G401 (cell line): Measurements from ENCODE around the gene SMURF1. TPM values are rescaled to one million over a fixed set of nuclear protein-coding genes. Genes with fewer than 3 reads are reported as not detected.
"Not testable (repeated sequence)": the region's sequence is repeated elsewhere in the genome, so short reads cannot be mapped to it uniquely, and the experiment has no call there.

ENCODE experiments used
- DNase-seq: peaks from one replicate; pipeline ENCODE4 v3.0.0-alpha.2; 2015; ENCODE audit warnings: low spot score
- in situ Hi-C: cut with HindIII; loops from 2 replicates; pipeline ENCODE4 v1.10.0; 2016; ENCODE audit warnings: low sequenced_read_pairs, mixed read lengths
- total RNA-seq: library from RNA; depleted of rRNA; stranded (reverse); fragments of >200 nt; shearing (Covaris generic); gene quantifications from 2 replicates; pipeline ENCODE4 v1.2.3, GENCODE V29; 2014

Gene SMURF1
- total RNA-seq, 1 experiment from 2014 or later, result 23.0 TPM

DNA sequence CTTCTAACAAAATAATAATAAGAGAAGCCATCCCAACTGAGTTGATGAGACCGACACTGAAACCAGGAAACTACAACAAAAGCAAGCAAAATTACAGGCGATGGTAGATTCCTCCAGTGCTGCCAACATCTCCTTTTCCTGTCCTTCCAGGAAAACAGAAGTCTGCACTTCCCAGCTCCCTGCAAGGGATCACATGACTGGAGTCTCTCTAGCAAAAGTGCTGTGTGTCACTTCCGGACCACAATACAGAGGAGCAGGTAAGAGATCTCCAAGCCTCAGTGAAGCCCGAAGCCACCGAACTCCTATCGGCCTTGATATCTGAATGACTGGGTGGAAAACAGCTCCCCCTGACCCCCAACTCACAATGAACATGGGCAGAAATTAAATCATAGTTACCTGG is 63.2 kb downstream of the SMURF1 start:
- no peak for DNase-seq
- in situ Hi-C loops, result no loop called here

DNA sequence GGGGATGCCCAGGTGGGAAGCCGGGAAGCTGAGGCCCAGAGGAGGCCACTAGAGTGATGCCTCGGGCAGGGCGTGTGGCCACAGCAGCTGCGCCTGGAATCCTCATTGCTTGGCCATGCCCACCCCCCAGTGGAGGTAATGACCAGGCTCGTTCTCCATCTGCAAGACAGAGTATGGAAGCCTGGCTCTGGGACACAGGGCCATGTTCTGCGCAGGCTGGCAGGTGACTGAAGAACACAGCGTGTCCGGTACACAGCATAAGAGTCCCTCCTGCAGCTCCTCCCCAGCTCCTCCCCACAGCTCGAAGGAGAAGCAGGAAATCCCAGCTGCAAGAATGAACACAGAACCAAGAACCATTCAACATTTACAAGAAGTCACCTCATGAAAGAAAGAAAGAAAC is 64.8 kb downstream of the SMURF1 start:
- peak; percentile 23 for DNase-seq
- in situ Hi-C loops, result no loop called here

DNA sequence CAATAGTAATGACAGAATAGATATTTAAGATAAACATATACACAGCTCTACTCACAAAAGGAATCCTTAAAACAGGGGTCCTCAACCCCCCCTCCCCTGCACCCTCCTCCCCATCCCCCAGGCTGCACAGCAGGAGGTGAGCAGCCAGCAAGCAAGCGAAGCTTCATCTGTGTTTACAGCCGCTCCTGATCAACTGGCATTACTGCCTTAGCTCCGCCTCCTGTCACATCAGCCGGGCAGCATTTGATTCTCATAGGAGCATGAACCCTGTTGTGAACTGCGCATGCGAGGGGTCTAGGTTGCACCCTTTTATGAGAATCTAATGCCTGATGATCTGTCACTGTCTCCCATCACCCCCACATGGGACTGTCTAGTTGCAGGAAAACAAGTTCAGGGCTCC is 65.5 kb downstream of the SMURF1 start:
- in situ Hi-C loops, result no loop called here
- DNase-seq, result no peak

DNA sequence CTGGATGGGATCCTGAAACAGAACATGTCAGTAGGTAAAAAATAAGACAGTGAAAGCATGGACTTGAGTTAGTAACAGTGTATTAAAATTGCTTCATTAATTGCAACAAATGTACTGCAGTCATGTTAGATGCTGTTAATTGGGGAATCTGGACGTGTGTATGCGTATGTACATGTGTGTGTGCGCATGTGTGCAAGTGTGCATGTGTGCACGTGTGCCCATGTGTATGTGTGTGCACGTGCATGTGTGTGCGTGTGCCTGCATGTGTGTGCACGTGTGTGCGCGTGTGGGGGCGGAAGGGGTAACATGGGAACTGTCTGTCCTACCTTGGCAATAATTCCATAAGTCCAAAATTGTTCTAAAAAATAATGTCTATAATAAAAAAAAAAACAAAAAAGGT is 67.3 kb downstream of the SMURF1 start:
- in situ Hi-C loops, result no loop called here

DNA sequence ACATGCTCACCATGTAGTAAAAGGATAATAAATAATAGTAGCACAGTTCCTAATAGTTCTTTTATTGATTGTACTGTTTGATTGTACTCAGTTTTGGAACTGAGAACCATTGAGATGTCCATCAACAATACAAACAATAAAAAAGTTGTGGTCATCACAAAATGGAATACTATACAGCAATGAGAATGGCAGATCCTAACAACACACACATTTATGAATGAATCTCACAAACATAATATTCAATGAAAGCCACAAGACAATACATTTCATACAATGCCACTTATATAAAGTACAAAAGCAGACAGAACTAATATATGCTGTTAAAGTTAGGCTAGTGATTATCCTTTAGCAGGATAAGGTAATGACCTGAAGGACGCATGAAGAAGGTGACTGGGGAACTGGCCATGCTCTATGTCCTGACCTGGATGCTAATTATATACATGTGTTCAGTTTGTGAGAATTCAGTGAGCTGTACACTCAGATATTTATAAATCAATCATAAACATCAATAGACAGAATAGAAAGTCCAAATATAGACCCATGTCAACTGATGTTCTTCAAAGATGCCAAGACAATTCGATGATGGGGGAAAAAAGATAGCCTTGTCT is 70.0 kb downstream of the SMURF1 start:
- no peak for DNase-seq
- in situ Hi-C loops, result no loop called here

More for the DNA sequence above, 67.3 kb downstream of the SMURF1 start:
- DNase-seq, result no peak

DNA sequence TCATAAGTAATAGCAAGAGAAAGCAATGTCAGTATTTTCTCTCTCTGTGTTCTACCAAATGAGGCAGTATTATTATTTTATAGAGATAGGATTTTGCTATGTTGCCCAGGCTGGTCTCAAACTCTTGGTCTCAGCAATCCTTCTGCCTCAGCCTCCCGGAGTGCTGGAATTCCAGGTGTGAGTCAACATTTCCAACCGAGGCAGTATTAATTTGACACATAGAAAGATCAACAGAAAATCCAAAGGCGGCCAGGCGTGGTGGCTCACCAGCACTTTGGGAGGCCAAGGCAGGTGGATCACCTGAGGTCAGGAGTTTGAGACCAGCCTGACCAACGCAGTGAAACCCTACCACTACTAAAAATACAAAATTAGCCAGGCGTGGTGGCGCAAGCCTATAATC is 71.8 kb downstream of the SMURF1 start:
- DNase-seq, result no peak

DNA sequence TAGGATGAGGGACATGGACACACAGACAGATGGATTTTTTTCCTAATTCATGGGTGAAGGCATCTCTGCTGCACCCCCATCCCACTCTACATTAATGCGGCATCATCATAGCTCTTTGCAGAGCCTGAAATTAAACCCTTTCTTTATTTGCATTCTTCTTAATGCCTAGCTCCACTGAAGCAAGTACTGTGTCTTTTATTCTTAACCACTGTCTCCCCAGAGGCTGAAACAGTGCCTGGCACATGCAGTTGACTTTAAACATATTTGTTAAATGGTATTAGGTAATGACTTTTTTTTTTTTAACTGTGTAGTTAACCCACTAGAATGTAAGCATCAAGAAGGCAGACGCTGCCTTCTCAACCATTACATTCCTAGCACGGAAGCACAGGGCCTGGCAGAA is 73.5 kb downstream of the SMURF1 start:
- DNase-seq, result no peak

More for the DNA sequence above, 71.8 kb downstream of the SMURF1 start:
- in situ Hi-C loops, result no loop called here

DNA sequence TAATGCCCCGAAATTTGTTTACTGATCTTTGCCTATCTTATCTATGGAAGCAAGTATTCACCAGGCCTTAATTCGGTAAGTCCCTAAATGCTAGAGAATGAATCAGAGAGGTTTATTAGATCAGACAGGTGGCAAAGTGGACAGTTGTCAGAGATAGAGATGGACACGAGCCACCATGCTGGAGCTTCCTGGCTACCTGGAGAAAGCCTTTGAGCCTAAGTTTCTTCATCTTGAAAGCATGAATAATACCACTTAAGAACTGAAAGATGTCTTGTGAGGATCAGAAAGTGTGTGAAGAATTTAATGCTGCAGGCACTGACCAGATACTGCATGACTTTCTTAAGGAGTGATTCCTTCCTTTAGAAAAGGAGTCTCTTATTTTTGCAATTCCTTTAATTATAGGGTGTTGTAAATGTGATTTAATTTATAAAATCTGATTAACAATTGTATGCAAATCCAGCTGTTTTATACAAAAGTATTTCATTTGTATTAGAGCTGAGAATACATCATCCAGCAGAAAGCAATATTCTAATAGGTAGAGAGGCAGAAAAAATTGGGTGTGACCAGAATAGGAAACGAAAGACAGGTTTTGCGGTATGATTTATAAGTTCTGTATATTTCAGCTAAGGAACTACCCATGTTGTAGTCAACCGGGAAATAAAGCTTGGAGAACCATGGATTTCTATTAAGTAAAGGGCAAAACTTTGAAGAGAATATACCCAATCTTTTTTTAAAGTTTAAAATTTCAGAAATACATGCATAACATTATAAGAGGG is 82.7 kb downstream of the SMURF1 start:
- in situ Hi-C loops, result no loop called here

More for the DNA sequence above, 73.5 kb downstream of the SMURF1 start:
- in situ Hi-C loops, result no loop called here

DNA sequence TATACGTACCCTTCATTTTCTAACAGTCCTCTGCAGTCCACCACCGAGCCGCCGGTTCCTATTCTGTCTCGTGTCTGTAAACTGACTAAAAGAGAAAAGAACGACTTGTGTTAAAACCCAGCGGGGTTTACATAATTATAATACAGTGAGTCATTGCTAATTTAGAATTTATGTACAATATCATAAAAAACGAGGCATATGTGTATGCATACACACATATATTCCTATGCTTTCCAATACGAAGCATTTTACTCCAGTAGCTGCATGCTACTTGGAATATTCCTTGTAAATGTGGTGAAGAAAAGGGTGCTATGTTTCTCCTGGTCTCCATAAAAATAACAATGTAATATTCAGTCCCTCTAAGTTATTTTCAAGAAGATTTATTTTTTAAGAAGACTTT is 89.1 kb downstream of the SMURF1 start:
- in situ Hi-C loops, result no loop called here
- no peak for DNase-seq

More for the DNA sequence above, 82.7 kb downstream of the SMURF1 start:
- peak; percentile 71 for DNase-seq

DNA sequence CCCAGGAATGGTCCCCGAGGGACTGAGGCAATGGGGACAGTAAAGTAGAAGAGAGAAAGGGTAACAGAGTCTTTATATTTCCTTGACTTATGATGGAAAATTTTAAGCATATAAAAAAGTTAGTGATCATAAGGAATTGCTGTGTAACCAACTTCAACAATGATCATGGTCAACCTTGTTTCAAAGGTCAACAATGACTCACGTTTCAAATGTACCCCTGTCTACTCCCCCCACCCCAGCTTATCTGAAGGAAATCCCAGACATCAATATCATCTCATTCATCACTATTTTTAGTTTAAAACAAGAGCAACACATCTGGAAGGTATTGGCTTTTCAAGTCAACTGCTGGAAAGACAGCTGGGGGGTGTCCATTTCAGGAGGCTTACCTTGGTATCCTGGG is 92.9 kb downstream of the SMURF1 start:
- no peak for DNase-seq
- in situ Hi-C loops, result no loop called here

DNA sequence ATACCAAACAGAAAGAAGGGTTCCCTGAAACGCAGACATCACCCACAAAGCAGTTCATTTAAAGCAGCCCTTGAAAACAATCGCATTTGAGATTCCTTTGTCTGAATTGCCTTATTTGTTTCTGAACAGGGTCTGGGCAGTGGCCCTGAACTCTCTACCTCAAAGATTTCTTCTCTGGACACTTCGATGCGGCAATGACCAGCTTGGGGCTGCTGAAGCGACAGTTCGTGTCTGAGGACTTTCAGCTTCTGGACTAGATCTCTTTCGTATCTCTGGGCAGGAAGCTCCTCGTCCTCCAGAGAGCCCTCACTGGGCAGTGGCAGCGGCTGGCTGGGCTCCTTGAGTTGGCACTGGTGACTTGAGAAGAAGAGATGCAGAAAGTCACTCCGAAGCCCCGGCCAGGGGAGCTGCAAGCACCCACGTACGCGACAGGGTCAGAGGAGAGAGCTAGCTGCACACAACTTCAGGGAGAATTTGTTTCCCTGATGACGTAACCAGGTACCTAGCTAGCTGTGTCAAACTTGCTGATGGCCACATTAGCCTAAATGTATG is 96.3 kb downstream of the SMURF1 start:
- DNase-seq, result no peak
- in situ Hi-C loops, result no loop called here

DNA sequence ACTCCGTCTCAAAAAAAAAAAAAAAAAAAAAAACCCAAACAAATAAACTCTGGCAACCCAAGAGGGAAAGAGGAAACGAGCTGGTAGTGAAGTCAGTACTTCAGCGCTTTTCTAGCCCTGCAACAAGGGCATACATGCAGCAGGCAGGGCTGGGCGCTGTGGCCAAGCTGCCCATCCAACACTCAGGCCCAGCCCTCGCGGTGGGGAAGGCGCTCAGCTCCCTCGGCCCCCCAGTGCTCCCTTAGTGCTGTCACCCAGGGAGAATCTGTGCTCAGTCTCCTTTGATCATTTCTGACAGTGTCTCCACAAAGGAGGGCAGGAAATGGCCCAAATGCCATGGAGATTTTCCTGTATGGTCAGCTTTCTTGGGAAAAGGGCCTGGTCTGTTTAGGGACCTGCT is 97.2 kb downstream of the SMURF1 start:
- no peak for DNase-seq
- in situ Hi-C loops, result no loop called here

DNA sequence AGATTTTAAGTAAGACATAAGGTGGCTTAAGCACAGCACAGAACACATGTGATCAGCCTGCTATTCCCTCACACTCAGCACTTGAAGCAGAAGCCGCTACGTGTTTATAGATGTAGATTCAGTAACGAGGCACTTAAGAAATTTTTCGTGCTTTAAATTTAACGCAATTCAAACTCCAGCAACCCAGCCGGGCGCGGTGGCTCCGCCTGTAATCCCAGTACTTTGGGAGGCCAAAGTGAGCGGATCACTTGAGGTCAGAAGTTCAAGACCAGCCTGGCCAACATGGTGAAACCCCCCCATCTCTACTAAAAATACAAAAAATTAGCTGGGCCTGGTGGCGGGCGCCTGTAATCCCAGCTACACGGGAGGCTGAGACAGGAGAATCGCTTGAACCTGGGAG is 97.6 kb downstream of the SMURF1 start:
- DNase-seq, in situ Hi-C loops: not testable (repeated sequence)

DNA sequence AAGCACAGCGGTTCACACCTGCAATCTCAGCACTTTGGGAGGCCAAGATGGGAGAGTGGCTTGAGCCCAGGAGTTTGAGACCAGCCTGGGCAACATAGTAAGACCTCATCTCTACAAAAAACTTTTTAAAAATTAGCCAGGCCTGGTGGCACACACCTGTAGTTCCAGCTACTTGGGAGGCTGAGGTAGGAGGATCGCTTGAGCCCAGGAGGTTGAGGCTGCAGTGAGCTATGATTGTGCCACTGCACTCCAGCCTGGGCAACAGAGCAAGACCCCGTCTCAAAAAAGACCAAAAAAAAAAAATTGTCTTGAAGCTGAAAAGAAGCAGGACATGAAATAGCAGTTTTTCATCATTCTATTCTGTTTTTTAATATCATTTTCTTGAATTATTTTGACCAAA is 99.0 kb downstream of the SMURF1 start:
- in situ Hi-C loops, DNase-seq: not testable (repeated sequence)

DNA sequence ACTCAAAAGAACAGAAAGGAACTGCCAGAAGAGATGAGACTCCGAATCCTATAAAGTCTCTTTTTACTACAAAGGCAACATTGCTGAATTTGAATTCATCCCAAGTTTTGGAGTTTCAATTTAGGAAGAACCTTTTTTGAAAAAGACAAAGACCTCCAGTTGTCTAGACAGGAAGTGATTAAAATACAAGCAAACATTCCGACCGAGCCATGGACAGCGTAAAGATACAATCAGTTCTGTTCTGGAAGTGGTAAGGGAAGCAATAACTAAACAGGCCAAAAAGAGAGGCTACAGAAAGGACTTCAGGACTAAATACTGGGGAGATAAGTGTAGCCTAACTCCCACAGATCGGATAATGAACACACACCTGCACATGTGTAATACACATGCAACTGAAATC is 101.0 kb downstream of the SMURF1 start:
- no peak for DNase-seq
- in situ Hi-C loops, result no loop called here

DNA sequence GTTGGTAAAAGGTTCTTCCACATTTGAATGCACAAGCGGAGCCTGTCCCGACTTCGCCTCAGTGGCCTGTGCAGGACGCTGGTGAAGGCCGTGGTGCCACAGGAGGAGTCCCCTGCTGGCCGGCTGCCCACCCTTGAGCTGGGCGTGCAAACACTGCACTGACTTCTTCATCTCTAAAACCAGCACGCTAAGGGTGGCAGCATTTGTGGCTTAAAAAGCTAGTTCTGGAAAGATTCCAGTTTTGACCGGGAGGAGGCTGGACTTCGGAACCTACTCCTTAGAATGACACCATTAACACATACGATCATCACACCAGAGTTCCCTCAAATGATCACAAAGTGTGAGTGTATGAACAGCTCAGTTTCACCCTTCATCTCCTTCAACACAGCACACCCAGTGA is 102.4 kb downstream of the SMURF1 start:
- in situ Hi-C loops, result no loop called here
- DNase-seq, result peak; percentile 39

DNA sequence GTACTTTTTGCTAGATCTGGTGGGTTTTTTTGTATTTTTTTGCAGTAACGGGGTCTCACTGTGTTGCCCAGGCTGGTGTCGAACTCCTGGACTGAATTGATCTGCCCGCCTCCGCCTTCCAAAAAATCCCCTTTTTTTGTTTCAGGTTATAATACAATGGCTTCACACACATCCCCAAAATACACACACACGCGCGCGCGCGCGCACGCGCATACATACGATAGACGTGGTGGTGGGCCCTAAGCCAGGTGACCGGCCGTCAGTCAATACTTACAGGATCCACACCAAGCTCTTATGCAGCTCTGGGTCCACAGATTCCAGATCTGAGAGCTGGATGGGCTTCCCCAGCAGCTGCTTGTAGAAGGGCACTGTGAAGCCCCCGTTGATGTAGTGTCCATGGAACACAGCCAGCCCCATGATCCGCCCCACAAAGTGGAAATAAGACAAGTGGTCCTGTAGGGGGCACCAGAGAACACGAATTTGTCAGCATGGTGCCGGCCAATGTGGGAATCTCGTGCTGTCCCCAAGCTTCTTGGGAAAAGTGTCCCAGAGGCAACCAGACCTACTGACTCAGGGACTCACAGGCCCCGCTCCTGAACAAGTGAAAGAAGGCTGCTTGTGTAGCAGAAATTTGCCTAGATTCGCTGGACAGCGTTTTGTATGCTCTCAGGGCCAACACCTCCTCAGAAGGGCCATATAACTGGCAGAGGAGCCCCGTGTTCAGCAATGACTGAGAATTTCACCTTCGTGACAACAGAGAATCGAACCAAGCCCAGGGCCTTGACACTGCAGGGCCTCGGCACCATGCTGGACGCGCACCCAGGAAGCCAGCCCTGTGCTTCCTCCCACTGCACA is 103.6 kb downstream of the SMURF1 start:
- DNase-seq, result peak; percentile 87
- in situ Hi-C loops, result no loop called here

DNA sequence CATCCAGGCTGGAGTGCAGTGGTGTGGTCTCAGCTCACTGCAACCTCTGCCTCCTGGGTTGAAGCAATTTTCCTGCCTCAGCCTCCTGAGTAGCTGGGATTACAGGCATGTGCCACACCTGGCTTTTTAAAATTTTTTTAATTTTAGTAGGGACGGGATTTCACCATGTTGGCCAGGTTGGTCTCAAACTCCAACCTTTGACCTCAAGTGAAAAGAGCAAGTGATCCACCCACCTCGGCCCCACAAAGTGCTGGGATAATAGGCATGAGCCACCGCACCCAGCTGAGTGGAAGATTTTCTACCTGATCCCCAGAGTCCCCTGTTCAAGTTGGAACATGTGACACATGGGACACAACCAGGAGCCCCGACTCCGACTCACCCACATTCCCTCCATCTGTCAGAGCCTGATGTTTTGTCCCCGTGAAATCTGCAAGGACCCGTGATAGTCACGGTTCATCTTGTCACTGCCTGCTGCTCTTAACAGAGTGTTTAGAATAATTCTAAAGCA is 104.5 kb downstream of the SMURF1 start:
- DNase-seq, result no peak
- in situ Hi-C loops, result no loop called here

DNA sequence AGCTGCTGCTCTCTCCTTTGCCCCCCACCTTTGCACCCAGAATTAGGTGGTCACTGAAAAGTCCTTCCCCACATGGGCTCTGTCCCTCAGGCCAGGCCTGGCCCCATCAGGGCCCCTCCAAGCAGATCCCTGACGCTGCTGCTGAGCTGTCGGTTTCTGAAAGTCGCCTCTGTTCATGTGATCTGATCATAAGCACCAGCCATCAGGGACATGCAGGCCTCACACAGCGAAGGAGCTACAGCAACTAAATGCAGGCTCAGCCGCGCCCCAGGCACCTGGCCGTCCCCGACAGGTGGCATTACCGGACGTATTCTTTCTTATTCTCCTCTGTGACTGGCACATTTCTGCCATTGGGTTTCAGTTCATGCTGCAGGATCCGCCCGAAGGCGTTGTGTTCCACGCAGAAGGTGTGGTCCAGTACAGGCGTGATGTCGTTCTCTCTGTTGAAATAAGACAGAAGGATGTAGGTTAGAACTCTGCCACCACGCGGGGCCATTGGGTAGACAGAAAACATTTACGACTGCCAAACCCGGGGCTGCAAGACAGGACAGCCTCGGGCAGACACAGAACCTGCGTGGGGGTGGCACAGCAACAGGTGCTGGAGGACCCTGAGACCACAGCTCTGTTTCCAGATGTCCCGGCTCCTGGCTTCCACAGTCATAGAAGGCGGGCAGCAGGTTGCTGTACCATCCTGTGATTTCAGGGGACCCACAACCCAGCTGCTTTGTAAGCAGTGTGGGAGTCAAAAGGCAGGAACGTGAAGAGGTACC is 105.6 kb downstream of the SMURF1 start:
- in situ Hi-C loops, result no loop called here

More for the DNA sequence above, 105.6 kb downstream of the SMURF1 start:
- no peak for DNase-seq
